ENCODE results near the gene IFFO2.

DNA sequence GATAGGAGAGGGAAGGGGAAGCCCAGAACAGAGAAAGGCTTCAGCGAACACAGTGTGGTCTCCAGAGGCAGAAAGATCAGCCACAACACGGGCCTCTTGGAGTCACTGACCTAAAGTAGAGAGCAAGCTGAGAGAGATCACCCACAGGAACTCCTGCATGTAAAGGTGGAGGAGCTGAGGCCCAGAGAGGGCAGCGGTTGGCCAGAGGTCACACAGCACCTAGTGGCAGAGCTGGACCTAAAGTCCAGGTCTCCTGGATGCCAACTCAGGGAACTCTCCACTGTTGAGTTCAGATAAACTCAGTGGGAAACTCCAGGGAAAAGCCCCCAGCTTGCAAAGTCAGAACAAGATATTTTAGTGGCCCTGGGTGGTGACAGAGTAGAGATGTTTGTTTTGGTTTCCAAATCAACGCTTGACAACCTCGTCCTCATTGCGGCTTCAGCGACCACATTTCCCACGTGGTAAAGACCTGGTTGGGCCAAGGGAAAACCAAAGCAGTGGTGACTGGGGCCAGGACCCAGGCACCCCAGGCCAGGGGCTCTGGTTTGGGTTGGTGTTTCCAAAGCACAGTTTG is 4.6 kb downstream of the IFFO2 start:
- no peak for TF ChIP-seq POLR2A (IDR thresholded peaks at IDR 0.05)
- TF ChIP-seq, protein P1, sequence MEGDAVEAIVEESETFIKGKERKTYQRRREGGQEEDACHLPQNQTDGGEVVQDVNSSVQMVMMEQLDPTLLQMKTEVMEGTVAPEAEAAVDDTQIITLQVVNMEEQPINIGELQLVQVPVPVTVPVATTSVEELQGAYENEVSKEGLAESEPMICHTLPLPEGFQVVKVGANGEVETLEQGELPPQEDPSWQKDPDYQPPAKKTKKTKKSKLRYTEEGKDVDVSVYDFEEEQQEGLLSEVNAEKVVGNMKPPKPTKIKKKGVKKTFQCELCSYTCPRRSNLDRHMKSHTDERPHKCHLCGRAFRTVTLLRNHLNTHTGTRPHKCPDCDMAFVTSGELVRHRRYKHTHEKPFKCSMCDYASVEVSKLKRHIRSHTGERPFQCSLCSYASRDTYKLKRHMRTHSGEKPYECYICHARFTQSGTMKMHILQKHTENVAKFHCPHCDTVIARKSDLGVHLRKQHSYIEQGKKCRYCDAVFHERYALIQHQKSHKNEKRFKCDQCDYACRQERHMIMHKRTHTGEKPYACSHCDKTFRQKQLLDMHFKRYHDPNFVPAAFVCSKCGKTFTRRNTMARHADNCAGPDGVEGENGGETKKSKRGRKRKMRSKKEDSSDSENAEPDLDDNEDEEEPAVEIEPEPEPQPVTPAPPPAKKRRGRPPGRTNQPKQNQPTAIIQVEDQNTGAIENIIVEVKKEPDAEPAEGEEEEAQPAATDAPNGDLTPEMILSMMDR (IDR thresholded peaks at IDR 0.05): no peak
